Small intestine (tissue), 7 donors: ENCODE results near the gene UGT2B10. TPM values are rescaled to one million over a fixed set of nuclear protein-coding genes. Genes with fewer than 3 reads are reported as not detected.

Experiments
- DNase-seq, 2 donors: peaks; one replicate each; pipeline versions ENCODE4 v3.0.0 to v3.0.0-alpha.2; 2013
- FAIRE-seq: peaks from 2 replicates; lab custom pipeline; 2012; peaks lifted over from hg19 to GRCh38; lab: Jason Lieb, UNC
- H3K27ac ChIP-seq, 3 donors: one replicate each; pipeline ENCODE4 v1.5.1; 2013; ENCODE audit warnings: low read length in 2 of 3, mild to moderate bottlenecking in 2 of 3, control low read depth in 1 of 3, inconsistent platforms in 1 of 3, low read depth in 1 of 3, moderate library complexity in 1 of 3
- H3K27me3 ChIP-seq, 3 donors: one replicate each; pipeline ENCODE4 v1.6.1; 2013; ENCODE audit warnings: low read length in 3 of 3, inconsistent platforms in 1 of 3; ENCODE audit not compliant: control insufficient read depth in 3 of 3, insufficient read depth in 3 of 3
- H3K36me3 ChIP-seq, 3 donors: one replicate each; pipeline ENCODE4 v1.6.1; 2013; ENCODE audit warnings: low read length in 3 of 3, inconsistent platforms in 1 of 3, low read depth in 1 of 3, mild to moderate bottlenecking in 1 of 3, moderate library complexity in 1 of 3; ENCODE audit not compliant: control insufficient read depth in 3 of 3, insufficient read depth in 2 of 3
- H3K4me1 ChIP-seq, 3 donors: one replicate each; pipeline ENCODE4 v1.6.1; 2013; ENCODE audit warnings: low read length in 2 of 3, inconsistent platforms in 1 of 3, low read depth in 1 of 3, mild to moderate bottlenecking in 1 of 3, moderate library complexity in 1 of 3; ENCODE audit not compliant: control insufficient read depth in 3 of 3, insufficient read depth in 2 of 3
- H3K4me3 ChIP-seq, 3 donors: one replicate each; pipeline ENCODE4 v1.5.1; 2013; ENCODE audit warnings: low read length in 3 of 3, control low read depth in 1 of 3, inconsistent platforms in 1 of 3, low read depth in 1 of 3, mild to moderate bottlenecking in 1 of 3, moderate library complexity in 1 of 3
- H3K9me3 ChIP-seq, 2 donors: one replicate each; pipeline ENCODE4 v1.6.1; 2013; ENCODE audit warnings: low read depth in 1 of 2, low read length in 1 of 2; ENCODE audit not compliant: control insufficient read depth in 2 of 2, insufficient read depth in 1 of 2
- WGBS, 3 donors: extraction: QIAGEN DNeasy Blood & Tissue Kit; methylation state at CpG; one replicate each; pipeline ENCODE4 v1.1.7; 2013; 5-methylcytosine and 5-hydroxymethylcytosine counted together
- polyA plus RNA-seq, 4 donors: library from polyadenylated mRNA; stranded (reverse) in 3 of 4; unstranded in 1 of 4; fragments of 200-250 nt in 3 of 4; fragments of 120-200 nt in 1 of 4; gene quantifications; one replicate each; pipeline versions ENCODE4 v1.2.1 to v1.2.3, GENCODE V29; 2013
- donor health status: healthy with polysubstance abuse.
- donor health status: control.
- donor health status: control.
- donor health status: Bipolar disorder and iron deficiency.
- donor health status: healthy.

Gene UGT2B10
- polyA plus RNA-seq, 4 donors, result 0.03 to 0.83 TPM; not detected in 2

- Histone ChIP-seq H3K36me3 (no peaks in the 10 kb centered on the region), H3K27me3 (no peaks in the 10 kb centered on the region), H3K4me1 (peaks cover 0 to 20% (median 2%) of the 10 kb centered on the region in 3 donors), H3K27ac (peak overlapping the region in 1 of 3 donors; percentile 21), H3K9me3 (peaks cover 0 to 5% of the 10 kb centered on the region in 2 donors), H3K4me3 (no peak overlapping the region)
- DNase-seq (no peak), FAIRE-seq (no peak)
These were observed 58.7 kb downstream of the UGT2B10 start for GRCh38 chr4:68874507-68874906.

GRCh38 chr4:68877555-68877954 is 61.8 kb downstream of the UGT2B10 start:
- Histone ChIP-seq H3K9me3 (peaks cover 0 to 5% of the 10 kb centered on the region in 2 donors), H3K27ac (peak overlapping the region in 1 of 3 donors; percentile 21), H3K4me1 (peaks cover 0 to 33% (median 2%) of the 10 kb centered on the region in 3 donors), H3K36me3 (no peaks in the 10 kb centered on the region), H3K4me3 (no peak overlapping the region), H3K27me3 (no peaks in the 10 kb centered on the region)
- DNase-seq, result peak in 1 of 2 donors; percentile 35
- WGBS, 3 donors, result 80 to 88% (median 81%) methylated on average over 5 of the region's 5 CpGs
- no peak for FAIRE-seq

DNA sequence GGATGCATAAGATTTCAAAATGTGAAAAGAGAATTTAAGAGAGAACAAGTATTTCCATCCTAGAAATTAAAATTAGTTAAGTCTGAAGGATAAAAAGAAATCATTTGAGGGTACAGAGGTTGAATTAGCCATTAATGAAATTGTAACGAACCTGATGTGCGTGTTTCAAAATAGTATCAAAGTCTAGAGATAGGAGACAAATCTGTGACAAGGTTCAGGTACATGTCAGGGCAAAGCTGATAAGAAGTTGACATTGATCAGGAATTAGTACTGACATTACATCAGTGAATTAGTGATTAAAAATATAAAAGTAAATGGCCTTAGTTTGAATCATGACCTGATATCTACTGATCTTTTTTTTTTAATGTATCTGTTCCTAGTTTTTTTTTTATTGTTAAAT is 62.3 kb downstream of the UGT2B10 start:
- Histone ChIP-seq H3K27me3 (no peaks in the 10 kb centered on the region), H3K4me3 (no peak overlapping the region), H3K36me3 (no peaks in the 10 kb centered on the region), H3K9me3 (peaks cover 0 to 5% of the 10 kb centered on the region in 2 donors), H3K4me1 (peaks cover 0 to 29% (median 2%) of the 10 kb centered on the region in 3 donors), H3K27ac (peak overlapping the region in 1 of 3 donors; percentile 21)
- FAIRE-seq (peak; percentile 98), DNase-seq (peak; percentile 56 to 87)
- 19 to 59% (median 40%) methylated on average over 2 of the region's 2 CpGs for WGBS, 3 donors

Other genes starting within 250 kb of the UGT2B10 start
- 100 to 1,000 TPM in 3 of 4 donors, not detected in 1; 121 to 974 (median 229) TPM for gene UGT2B17, start 239.7 kb upstream of the UGT2B10 start, polyA plus RNA-seq
- 10 to 100 TPM in 2 of 4 donors, 1 to 10 TPM in 2; 2.5 to 94.3 (median 12.1) TPM for gene UGT2B15, start 145.3 kb upstream of the UGT2B10 start, polyA plus RNA-seq
- gene UGT2A3, start 135.8 kb downstream of the UGT2B10 start, polyA plus RNA-seq, result 100 to 1,000 TPM in 2 of 4 donors, 10 to 100 TPM in 2; 41.2 to 269 (median 96.2) TPM